AG04449 (cell line): Measurements from ENCODE around the gene FOXN3.

Experiments used
- CTCF ChIA-PET: fragments of 350-600 bp; formaldehyde crosslinking; extraction: SDS; loops from one replicate; lab custom pipeline; 2021; ENCODE audit warnings: antibody characterized with exemption; lab: Yijun Ruan, JAX
- POLR2A ChIA-PET: fragments of 400-600, 350-600 bp; formaldehyde crosslinking; extraction: SDS; loops from one replicate; lab custom pipeline; 2020; ENCODE audit warnings: antibody characterized with exemption, inconsistent platforms; lab: Yijun Ruan, JAX
- DNase-seq: peaks from one replicate; pipeline ENCODE4 v3.0.0-alpha.2; 2010; ENCODE audit warnings: low read depth, low spot score
- H3K4me3 ChIP-seq: 2 replicates; pipeline ENCODE4 v1.5.1; 2011; ENCODE audit warnings: low read depth, mild to moderate bottlenecking, control low read depth, low read length
- CTCF ChIP-seq: IDR thresholded peaks from one replicate; pipeline ENCODE4 v1.5.1; 2011; ENCODE audit warnings: mild to moderate bottlenecking, moderate library complexity, low read length, control low read depth, inconsistent platforms; ENCODE audit not compliant: insufficient read depth; ENCODE audit errors: missing control alignments

Gene FOXN3

GRCh38 chr14:89294060-89294459 lies 123.0 kb downstream of the FOXN3 start:
- DNase-seq, result no peak
- TF ChIP-seq CTCF, result no peak
- ChIA-PET POLR2A (no interaction called here), CTCF (no interaction called here)
- no peak overlapping the region for H3K4me3 ChIP-seq

- POLR2A ChIA-PET, result no interaction called here
- no peak for DNase-seq
- no peak for TF ChIP-seq CTCF
- H3K4me3 ChIP-seq, result no peak overlapping the region
- CTCF ChIA-PET, result no interaction called here
Measured at GRCh38 chr14:89293314-89293916, 123.6 kb downstream of the FOXN3 start.

GRCh38 chr14:89292579-89293313 lies 124.3 kb downstream of the FOXN3 start:
- ChIA-PET CTCF (no interaction called here), POLR2A (no interaction called here)
- no peak for DNase-seq
- no peak overlapping the region for H3K4me3 ChIP-seq
- no peak for TF ChIP-seq CTCF

- CTCF ChIA-PET, result no interaction called here
- no peak overlapping the region for H3K4me3 ChIP-seq
- no peak for DNase-seq
- TF ChIP-seq CTCF, result no peak
- POLR2A ChIA-PET, result no interaction called here
Measured at GRCh38 chr14:89291351-89291940, 125.6 kb downstream of the FOXN3 start.

- POLR2A ChIA-PET, result no interaction called here
- CTCF ChIA-PET, result no interaction called here
- no peak overlapping the region for H3K4me3 ChIP-seq
- DNase-seq, result no peak
- TF ChIP-seq CTCF, result no peak
Measured at GRCh38 chr14:89290813-89291212, 126.2 kb downstream of the FOXN3 start.

- no peak for DNase-seq
- ChIA-PET CTCF (no interaction called here), POLR2A (no interaction called here)
- H3K4me3 ChIP-seq, result no peak overlapping the region
- TF ChIP-seq CTCF, result no peak
Measured at GRCh38 chr14:89289477-89289876, 127.6 kb downstream of the FOXN3 start.
